Measurements from ENCODE around the gene PRSS33. TPM values are rescaled to one million over a fixed set of nuclear protein-coding genes. Genes with fewer than 3 reads are reported as not detected.

The PRSS33 gene
- total RNA-seq, 1 experiment from 2014 or later, result not detected

GRCh38 chr16:2819939-2820835, 32.8 kb upstream of the PRSS33 start:
- intact Hi-C loops (cut with micrococcal nuclease; ENCODE audit: unreplicated experiment), result no loop called here
- no peak overlapping the region for H3K4me3 ChIP-seq (ENCODE audit: low read depth, low read length, poor library complexity, severe bottlenecking)
- H3K36me3 ChIP-seq (ENCODE audit: insufficient read depth, low read length, poor library complexity, severe bottlenecking), result no peaks in the 10 kb centered on the region
- H3K9me3 ChIP-seq (ENCODE audit: low read depth, low read length, poor library complexity, severe bottlenecking), result no peaks in the 10 kb centered on the region
- BruUV-seq (replicated peaks), result no TSS peak
- no peak for DNase-seq (ENCODE audit: low spot score)
- POLR2A ChIA-PET (ENCODE audit: low non-redundant PET), result no interaction called here
- TF ChIP-seq, protein P1, sequence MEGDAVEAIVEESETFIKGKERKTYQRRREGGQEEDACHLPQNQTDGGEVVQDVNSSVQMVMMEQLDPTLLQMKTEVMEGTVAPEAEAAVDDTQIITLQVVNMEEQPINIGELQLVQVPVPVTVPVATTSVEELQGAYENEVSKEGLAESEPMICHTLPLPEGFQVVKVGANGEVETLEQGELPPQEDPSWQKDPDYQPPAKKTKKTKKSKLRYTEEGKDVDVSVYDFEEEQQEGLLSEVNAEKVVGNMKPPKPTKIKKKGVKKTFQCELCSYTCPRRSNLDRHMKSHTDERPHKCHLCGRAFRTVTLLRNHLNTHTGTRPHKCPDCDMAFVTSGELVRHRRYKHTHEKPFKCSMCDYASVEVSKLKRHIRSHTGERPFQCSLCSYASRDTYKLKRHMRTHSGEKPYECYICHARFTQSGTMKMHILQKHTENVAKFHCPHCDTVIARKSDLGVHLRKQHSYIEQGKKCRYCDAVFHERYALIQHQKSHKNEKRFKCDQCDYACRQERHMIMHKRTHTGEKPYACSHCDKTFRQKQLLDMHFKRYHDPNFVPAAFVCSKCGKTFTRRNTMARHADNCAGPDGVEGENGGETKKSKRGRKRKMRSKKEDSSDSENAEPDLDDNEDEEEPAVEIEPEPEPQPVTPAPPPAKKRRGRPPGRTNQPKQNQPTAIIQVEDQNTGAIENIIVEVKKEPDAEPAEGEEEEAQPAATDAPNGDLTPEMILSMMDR (conservative IDR thresholded peaks at IDR 0.05; ENCODE audit: low read depth, low read length), result no peak
- TF ChIP-seq EZH2 (IDR thresholded peaks at IDR 0.05; ENCODE audit: borderline replicate concordance, low read depth, low read length, poor library complexity, severe bottlenecking), result no peak
- no peak overlapping the region for H3K27ac ChIP-seq (ENCODE audit: low read depth, low read length, poor library complexity, severe bottlenecking)
- CTCF ChIA-PET, result no interaction called here
- H3K27me3 ChIP-seq (replicated peaks; ENCODE audit: insufficient read depth, low read depth, low read length, poor library complexity), result no peaks in the 10 kb centered on the region
- no peaks in the 10 kb centered on the region for H3K4me1 ChIP-seq (ENCODE audit: insufficient read depth, low read length, poor library complexity, severe bottlenecking)

DNA sequence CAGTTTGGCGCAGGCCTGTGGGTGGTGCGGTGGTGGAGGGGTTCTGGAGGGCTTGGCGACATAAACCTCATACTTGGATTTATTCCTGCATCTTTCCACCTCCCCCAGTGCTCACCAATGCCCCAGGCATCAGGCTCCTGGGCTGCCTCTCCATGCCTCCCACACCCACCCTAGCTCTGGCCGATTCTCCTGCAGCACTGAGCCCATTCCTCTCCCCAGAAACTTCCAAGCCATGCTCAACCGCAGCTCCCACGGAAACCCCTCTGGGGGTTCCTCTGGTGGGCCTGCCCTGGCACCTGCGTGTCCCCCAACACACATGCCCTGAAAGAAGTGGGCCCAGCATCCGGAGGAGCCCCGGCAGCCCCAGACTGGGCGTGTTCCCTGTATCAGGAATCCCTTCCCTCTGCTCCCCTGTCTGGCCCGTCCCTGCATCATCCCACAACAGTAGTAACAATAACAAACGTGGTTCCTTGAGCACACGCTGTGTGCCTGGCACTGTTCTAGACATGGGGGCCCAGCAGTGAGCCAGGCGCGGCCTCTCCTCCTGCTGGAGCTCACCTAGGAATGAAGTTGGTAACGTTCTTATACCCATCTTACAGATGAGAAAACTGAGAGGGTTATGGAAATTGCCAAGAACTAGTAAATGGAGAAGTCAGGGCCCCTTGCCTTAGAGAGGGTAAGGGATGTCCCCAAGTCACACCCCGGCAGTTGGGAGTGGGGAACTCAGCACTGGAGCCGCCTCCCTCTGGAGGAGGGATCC, 32.0 kb upstream of the PRSS33 start:
- TF ChIP-seq EZH2 (IDR thresholded peaks at IDR 0.05; ENCODE audit: borderline replicate concordance, low read depth, low read length, poor library complexity, severe bottlenecking), result no peak
- TF ChIP-seq, protein P1 (conservative IDR thresholded peaks at IDR 0.05; ENCODE audit: low read depth, low read length), result no peak
- intact Hi-C loops (cut with micrococcal nuclease; ENCODE audit: unreplicated experiment), result no loop called here
- DNase-seq (ENCODE audit: low spot score), result no peak
- no TSS peak for BruUV-seq (replicated peaks)
- Histone ChIP-seq H3K4me3 (ENCODE audit: low read depth, low read length, poor library complexity, severe bottlenecking) (no peak overlapping the region), H3K27ac (ENCODE audit: low read depth, low read length, poor library complexity, severe bottlenecking) (no peak overlapping the region), H3K27me3 (replicated peaks; ENCODE audit: insufficient read depth, low read depth, low read length, poor library complexity) (no peaks in the 10 kb centered on the region), H3K9me3 (ENCODE audit: low read depth, low read length, poor library complexity, severe bottlenecking) (no peaks in the 10 kb centered on the region), H3K36me3 (ENCODE audit: insufficient read depth, low read length, poor library complexity, severe bottlenecking) (no peaks in the 10 kb centered on the region), H3K4me1 (ENCODE audit: insufficient read depth, low read length, poor library complexity, severe bottlenecking) (no peaks in the 10 kb centered on the region)
- POLR2A ChIA-PET (ENCODE audit: low non-redundant PET), result interaction anchor here (0.5 kb wide), 1 partner anchor 558 kb away, joined by 6 read pairs; no protein-coding TSS in a partner anchor
- CTCF ChIA-PET, result no interaction called here

DNA sequence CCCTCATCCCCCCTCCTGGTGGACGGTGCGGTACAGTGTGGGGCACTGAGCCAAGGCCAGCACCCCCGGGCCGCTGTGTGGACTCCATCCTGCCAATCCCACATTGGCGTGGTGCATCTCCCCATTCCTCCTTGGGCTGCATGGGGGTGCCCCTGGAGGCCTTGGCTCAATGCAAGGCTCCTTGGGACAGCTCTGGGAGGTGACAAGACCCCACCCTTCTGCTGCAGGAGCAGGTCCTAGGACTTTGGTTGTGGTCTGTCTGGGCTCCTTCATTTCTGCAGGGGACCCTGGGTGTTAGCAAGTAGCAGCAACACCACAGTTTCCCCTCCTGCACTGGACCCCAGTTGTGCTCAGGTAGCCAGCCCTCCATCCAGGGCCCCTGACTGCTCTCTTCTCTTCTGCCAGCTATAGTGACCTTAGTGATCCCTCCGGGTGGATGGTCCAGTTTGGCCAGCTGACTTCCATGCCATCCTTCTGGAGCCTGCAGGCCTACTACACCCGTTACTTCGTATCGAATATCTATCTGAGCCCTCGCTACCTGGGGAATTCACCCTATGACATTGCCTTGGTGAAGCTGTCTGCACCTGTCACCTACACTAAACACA, 31.0 kb upstream of the PRSS33 start:
- Histone ChIP-seq H3K4me1 (ENCODE audit: insufficient read depth, low read length, poor library complexity, severe bottlenecking) (no peaks in the 10 kb centered on the region), H3K27me3 (replicated peaks; ENCODE audit: insufficient read depth, low read depth, low read length, poor library complexity) (no peaks in the 10 kb centered on the region), H3K27ac (ENCODE audit: low read depth, low read length, poor library complexity, severe bottlenecking) (no peak overlapping the region), H3K4me3 (ENCODE audit: low read depth, low read length, poor library complexity, severe bottlenecking) (no peak overlapping the region), H3K9me3 (ENCODE audit: low read depth, low read length, poor library complexity, severe bottlenecking) (no peaks in the 10 kb centered on the region), H3K36me3 (ENCODE audit: insufficient read depth, low read length, poor library complexity, severe bottlenecking) (no peaks in the 10 kb centered on the region)
- DNase-seq (ENCODE audit: low spot score), result no peak
- intact Hi-C loops (cut with micrococcal nuclease; ENCODE audit: unreplicated experiment), result no loop called here
- no TSS peak for BruUV-seq (replicated peaks)
- TF ChIP-seq, protein P1 (conservative IDR thresholded peaks at IDR 0.05; ENCODE audit: low read depth, low read length), result no peak
- TF ChIP-seq EZH2 (IDR thresholded peaks at IDR 0.05; ENCODE audit: borderline replicate concordance, low read depth, low read length, poor library complexity, severe bottlenecking), result no peak
- ChIA-PET CTCF (no interaction called here), POLR2A (ENCODE audit: low non-redundant PET) (no interaction called here)
